ENCODE results near the gene CARM1. TPM values are rescaled to one million over a fixed set of nuclear protein-coding genes. Genes with fewer than 3 reads are reported as not detected.

The CARM1 gene
- total RNA-seq (10 to 100 TPM; 22.4 to 39.5 (median 29.3) TPM), polyA plus RNA-seq (10 to 100 TPM; 26.9 to 38.6 TPM)
- long read RNA-seq, donor 1, transcript CARM1-201 (16 exons, 3,330 nt): major isoform, 8 of 15 reads
- long read RNA-seq, donor 1, partial matches to known transcripts: 2 of 15 reads
- long read RNA-seq, donor 1, other reads (novel, unspliced or antisense): 5 of 15 reads
- long read RNA-seq, donor 2, partial matches to known transcripts: 3 of 7 reads
- long read RNA-seq, donor 2, other reads (novel, unspliced or antisense): 4 of 7 reads
- long read RNA-seq, donor 3, transcript CARM1-201 (16 exons, 3,330 nt): major isoform, 16 of 31 reads
- long read RNA-seq, donor 3, partial matches to known transcripts: 12 of 31 reads
- long read RNA-seq, donor 3, other reads (novel, unspliced or antisense): 1 of 31 reads

- TF ChIP-seq POLR2A (IDR thresholded peaks at IDR 0.05): peak in 1 of 2 donors; percentile 39
- peak; percentile 35 to 86 (median 65) for TF ChIP-seq CTCF (IDR thresholded peaks at IDR 0.05)
- ATAC-seq (peak; percentile 95 to 97 (median 96)), DNase-seq (peak; percentile 99 to 100 (median 99))
- H3K27me3 ChIP-seq: no peaks in the 10 kb centered on the region
- no peaks in the 10 kb centered on the region for H3K36me3 ChIP-seq
- intact Hi-C loops (cut with DNase I): loop anchor here in 5 of 10 donors (1.0 to 5.0 kb wide), 6 partner anchors 34 to 154 kb away; partner anchors contain the start of genes TMED1 (in 3 of the 5), TIMM29 (in 2 of the 5) and YIPF2 (in 2 of the 5)
- WGBS, 4 donors: 0 to 1% (median 1%) methylated on average over 23 to 99 of the region's 99 CpGs
- H3K9me3 ChIP-seq: no peaks in the 10 kb centered on the region
- peak within 1 kb of the TSS in 11 of 12 donors; percentile 70 to 87 (median 81) for H3K27ac ChIP-seq
- H3K4me1 ChIP-seq: peaks cover 0 to 52% (median 18%) of the 10 kb centered on the region in 12 donors
- peak within 1 kb of the TSS; percentile 53 to 96 (median 76) for H3K4me3 ChIP-seq
Observed at GRCh38 chr19:10870955-10871603, at the start of gene CARM1. CARM1 (plus strand) TSS chr19:10871553; CDS start chr19:10871703, 150 bp downstream.

- TF ChIP-seq POLR2A (IDR thresholded peaks at IDR 0.05) (no peak), CTCF (IDR thresholded peaks at IDR 0.05) (no peak)
- H3K27me3 ChIP-seq: no peaks in the 10 kb centered on the region
- ATAC-seq: no peak
- peaks cover 0 to 8% (median 0%) of the 10 kb centered on the region in 12 donors for H3K4me1 ChIP-seq
- no peak overlapping the region for H3K27ac ChIP-seq
- intact Hi-C loops (cut with DNase I): no loop called here
- peaks cover 2 to 96% (median 89%) of the 10 kb centered on the region in 9 donors for H3K36me3 ChIP-seq
- no peaks in the 10 kb centered on the region for H3K9me3 ChIP-seq
- DNase-seq: peak in 1 of 5 donors; percentile 47
- WGBS, 4 donors: 93 to 95% (median 93%) methylated on average over 8 to 12 of the region's 12 CpGs
- H3K4me3 ChIP-seq: no peak overlapping the region
Observed at GRCh38 chr19:10823690-10824089, 47.7 kb upstream of the CARM1 start.

- Histone ChIP-seq H3K9me3 (no peaks in the 10 kb centered on the region), H3K36me3 (peaks cover 2 to 97% (median 94%) of the 10 kb centered on the region in 9 donors), H3K27me3 (no peaks in the 10 kb centered on the region), H3K4me3 (no peak overlapping the region), H3K4me1 (peaks cover 0 to 1% (median 0%) of the 10 kb centered on the region in 12 donors), H3K27ac (no peak overlapping the region)
- intact Hi-C loops (cut with DNase I): no loop called here
- WGBS, 4 donors: 86 to 93% (median 90%) methylated on average over 5 to 7 of the region's 7 CpGs
- no peak for TF ChIP-seq POLR2A (IDR thresholded peaks at IDR 0.05)
- no peak for TF ChIP-seq CTCF (IDR thresholded peaks at IDR 0.05)
- DNase-seq (no peak), ATAC-seq (no peak)
Observed at GRCh38 chr19:10826231-10826630, 45.1 kb upstream of the CARM1 start.

GRCh38 chr19:10826846-10827245 lies 44.5 kb upstream of the CARM1 start:
- intact Hi-C loops (cut with DNase I): no loop called here
- Histone ChIP-seq H3K27ac (no peak overlapping the region), H3K27me3 (no peaks in the 10 kb centered on the region), H3K36me3 (peaks cover 2 to 97% (median 94%) of the 10 kb centered on the region in 9 donors), H3K9me3 (no peaks in the 10 kb centered on the region), H3K4me1 (no peaks in the 10 kb centered on the region), H3K4me3 (no peak overlapping the region)
- no peak for DNase-seq
- ATAC-seq: no peak
- 91 to 95% (median 91%) methylated on average over 6 of the region's 6 CpGs for WGBS, 4 donors
- TF ChIP-seq POLR2A (IDR thresholded peaks at IDR 0.05) (no peak), CTCF (IDR thresholded peaks at IDR 0.05) (no peak)
